ENCODE data around the gene RAPGEF1.

DNA sequence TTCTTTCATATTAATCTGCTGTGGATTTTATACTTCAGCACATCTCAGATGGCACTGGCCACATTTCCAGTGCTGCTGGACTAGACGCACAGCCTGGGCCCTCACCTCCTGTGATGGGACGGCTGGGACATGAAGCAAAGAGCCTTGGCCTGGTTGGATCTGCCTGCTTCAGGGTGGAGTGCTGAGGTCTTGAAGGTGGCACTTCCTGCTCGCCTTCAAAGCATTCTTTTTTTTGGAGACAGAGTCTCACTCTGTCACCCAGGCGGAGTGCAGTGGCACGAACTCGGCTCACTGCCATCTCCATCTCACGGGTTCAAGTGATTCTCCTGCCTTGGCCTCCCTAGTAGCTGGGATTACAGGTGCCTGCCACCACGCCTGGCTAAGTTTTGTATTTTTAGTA is 73.1 kb downstream of the RAPGEF1 start:
- TF ChIP-seq YY1 (IDR thresholded peaks at IDR 0.05; ENCODE audit: low read depth) (no peak), TEAD4 (IDR thresholded peaks at IDR 0.05) (no peak), EP300 (IDR thresholded peaks at IDR 0.05; ENCODE audit: borderline replicate concordance) (no peak), MAX (IDR thresholded peaks at IDR 0.05) (no peak)
- TF ChIP-seq, protein P1, sequence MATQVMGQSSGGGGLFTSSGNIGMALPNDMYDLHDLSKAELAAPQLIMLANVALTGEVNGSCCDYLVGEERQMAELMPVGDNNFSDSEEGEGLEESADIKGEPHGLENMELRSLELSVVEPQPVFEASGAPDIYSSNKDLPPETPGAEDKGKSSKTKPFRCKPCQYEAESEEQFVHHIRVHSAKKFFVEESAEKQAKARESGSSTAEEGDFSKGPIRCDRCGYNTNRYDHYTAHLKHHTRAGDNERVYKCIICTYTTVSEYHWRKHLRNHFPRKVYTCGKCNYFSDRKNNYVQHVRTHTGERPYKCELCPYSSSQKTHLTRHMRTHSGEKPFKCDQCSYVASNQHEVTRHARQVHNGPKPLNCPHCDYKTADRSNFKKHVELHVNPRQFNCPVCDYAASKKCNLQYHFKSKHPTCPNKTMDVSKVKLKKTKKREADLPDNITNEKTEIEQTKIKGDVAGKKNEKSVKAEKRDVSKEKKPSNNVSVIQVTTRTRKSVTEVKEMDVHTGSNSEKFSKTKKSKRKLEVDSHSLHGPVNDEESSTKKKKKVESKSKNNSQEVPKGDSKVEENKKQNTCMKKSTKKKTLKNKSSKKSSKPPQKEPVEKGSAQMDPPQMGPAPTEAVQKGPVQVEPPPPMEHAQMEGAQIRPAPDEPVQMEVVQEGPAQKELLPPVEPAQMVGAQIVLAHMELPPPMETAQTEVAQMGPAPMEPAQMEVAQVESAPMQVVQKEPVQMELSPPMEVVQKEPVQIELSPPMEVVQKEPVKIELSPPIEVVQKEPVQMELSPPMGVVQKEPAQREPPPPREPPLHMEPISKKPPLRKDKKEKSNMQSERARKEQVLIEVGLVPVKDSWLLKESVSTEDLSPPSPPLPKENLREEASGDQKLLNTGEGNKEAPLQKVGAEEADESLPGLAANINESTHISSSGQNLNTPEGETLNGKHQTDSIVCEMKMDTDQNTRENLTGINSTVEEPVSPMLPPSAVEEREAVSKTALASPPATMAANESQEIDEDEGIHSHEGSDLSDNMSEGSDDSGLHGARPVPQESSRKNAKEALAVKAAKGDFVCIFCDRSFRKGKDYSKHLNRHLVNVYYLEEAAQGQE (IDR thresholded peaks at IDR 0.05; ENCODE audit: low read depth): no peak
- TF ChIP-seq, protein P2, sequence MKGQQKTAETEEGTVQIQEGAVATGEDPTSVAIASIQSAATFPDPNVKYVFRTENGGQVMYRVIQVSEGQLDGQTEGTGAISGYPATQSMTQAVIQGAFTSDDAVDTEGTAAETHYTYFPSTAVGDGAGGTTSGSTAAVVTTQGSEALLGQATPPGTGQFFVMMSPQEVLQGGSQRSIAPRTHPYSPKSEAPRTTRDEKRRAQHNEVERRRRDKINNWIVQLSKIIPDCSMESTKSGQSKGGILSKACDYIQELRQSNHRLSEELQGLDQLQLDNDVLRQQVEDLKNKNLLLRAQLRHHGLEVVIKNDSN (IDR thresholded peaks at IDR 0.05): no peak
